Measurements from ENCODE around the gene DVL1.

DVL1 gene

GRCh38 chr1:1355416-1355815, 6.2 kb upstream of the DVL1 start:
- DNase-seq: no peak

GRCh38 chr1:1354271-1355247, 5.3 kb upstream of the DVL1 start:
- DNase-seq: no peak

- DNase-seq: no peak
These were observed 4.4 kb upstream of the DVL1 start for GRCh38 chr1:1353389-1354151.

GRCh38 chr1:1352786-1353388, 3.7 kb upstream of the DVL1 start:
- DNase-seq: no peak

- DNase-seq: no peak
These were observed 2.6 kb upstream of the DVL1 start for GRCh38 chr1:1351511-1352427.

- peak; percentile 38 for DNase-seq
These were observed 580 bp downstream of the DVL1 start for GRCh38 chr1:1348420-1349255.

- no peak for DNase-seq
These were observed 1.4 kb downstream of the DVL1 start for GRCh38 chr1:1347663-1348419.

- DNase-seq: no peak
These were observed 2.1 kb downstream of the DVL1 start for GRCh38 chr1:1347026-1347595.

- no peak for DNase-seq
These were observed 2.7 kb downstream of the DVL1 start for GRCh38 chr1:1346501-1346890.

- DNase-seq: peak; percentile 1
These were observed 3.2 kb downstream of the DVL1 start for GRCh38 chr1:1345860-1346500.

GRCh38 chr1:1345384-1345783, 3.8 kb downstream of the DVL1 start:
- peak; percentile 36 for DNase-seq

GRCh38 chr1:1344655-1345361, 4.4 kb downstream of the DVL1 start:
- peak; percentile 85 for DNase-seq

- no peak for DNase-seq
These were observed 5.3 kb downstream of the DVL1 start for GRCh38 chr1:1343811-1344421.

GRCh38 chr1:1342584-1343115, 6.6 kb downstream of the DVL1 start:
- no peak for DNase-seq

- DNase-seq: no peak
These were observed 7.1 kb downstream of the DVL1 start for GRCh38 chr1:1342061-1342562.

- DNase-seq: no peak
These were observed 7.6 kb downstream of the DVL1 start for GRCh38 chr1:1341549-1342021.

- DNase-seq: no peak
These were observed 8.2 kb downstream of the DVL1 start for GRCh38 chr1:1340791-1341548.
